NB4 (cell line): ENCODE results near the gene GLI3.

Experiments used
- DNase-seq: peaks from one replicate; pipeline ENCODE4 v3.0.0; 2010; ENCODE audit warnings: low read depth
- H3K4me3 ChIP-seq: one replicate; pipeline ENCODE4 v1.5.1; 2011; ENCODE audit warnings: mild to moderate bottlenecking, low read depth, low read length, moderate library complexity
- MYC ChIP-seq: IDR thresholded peaks from 2 replicates; pipeline ENCODE4 v1.6.1; 2011; ENCODE audit warnings: low read depth, low read length
- POLR2A ChIP-seq: IDR thresholded peaks from 2 replicates; pipeline ENCODE4 v1.6.1; 2011; ENCODE audit warnings: mild to moderate bottlenecking; ENCODE audit not compliant: insufficient read length; ENCODE audit errors: extremely low read depth
- TF ChIP-seq, protein P1 (sequence below): IDR thresholded peaks from 2 replicates; pipeline ENCODE4 v1.6.1; 2011; ENCODE audit warnings: low read depth, low read length
- TF ChIP-seq, protein P2 (sequence below): IDR thresholded peaks from one replicate; pipeline ENCODE4 v1.5.1; 2012; ENCODE audit warnings: low read depth, low read length

GLI3 gene

DNA sequence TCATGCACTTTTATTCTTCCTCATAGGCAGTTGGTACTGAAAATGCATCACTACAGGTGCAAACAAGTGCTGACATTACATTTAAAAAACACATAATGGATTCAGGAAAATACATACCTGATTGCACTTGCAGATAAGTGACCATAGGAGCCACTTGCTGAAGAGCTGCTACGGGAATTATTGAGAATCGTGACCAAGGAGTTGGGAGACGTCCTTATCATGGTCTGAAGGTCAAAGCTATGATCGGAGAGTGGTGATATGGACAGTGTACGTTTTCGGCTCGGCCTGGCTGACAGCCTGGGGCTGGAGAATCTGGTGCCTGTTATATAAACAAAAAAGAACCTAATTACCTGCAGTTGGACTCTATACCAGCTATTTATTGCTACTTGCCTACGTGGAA lies 197.1 kb downstream of the GLI3 start:
- no peak for DNase-seq
- TF ChIP-seq POLR2A, result no peak
- TF ChIP-seq, protein P1, sequence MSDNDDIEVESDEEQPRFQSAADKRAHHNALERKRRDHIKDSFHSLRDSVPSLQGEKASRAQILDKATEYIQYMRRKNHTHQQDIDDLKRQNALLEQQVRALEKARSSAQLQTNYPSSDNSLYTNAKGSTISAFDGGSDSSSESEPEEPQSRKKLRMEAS, result no peak
- TF ChIP-seq MYC, result no peak
- TF ChIP-seq, protein P2, sequence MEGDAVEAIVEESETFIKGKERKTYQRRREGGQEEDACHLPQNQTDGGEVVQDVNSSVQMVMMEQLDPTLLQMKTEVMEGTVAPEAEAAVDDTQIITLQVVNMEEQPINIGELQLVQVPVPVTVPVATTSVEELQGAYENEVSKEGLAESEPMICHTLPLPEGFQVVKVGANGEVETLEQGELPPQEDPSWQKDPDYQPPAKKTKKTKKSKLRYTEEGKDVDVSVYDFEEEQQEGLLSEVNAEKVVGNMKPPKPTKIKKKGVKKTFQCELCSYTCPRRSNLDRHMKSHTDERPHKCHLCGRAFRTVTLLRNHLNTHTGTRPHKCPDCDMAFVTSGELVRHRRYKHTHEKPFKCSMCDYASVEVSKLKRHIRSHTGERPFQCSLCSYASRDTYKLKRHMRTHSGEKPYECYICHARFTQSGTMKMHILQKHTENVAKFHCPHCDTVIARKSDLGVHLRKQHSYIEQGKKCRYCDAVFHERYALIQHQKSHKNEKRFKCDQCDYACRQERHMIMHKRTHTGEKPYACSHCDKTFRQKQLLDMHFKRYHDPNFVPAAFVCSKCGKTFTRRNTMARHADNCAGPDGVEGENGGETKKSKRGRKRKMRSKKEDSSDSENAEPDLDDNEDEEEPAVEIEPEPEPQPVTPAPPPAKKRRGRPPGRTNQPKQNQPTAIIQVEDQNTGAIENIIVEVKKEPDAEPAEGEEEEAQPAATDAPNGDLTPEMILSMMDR, result no peak
- H3K4me3 ChIP-seq, result no peak overlapping the region

DNA sequence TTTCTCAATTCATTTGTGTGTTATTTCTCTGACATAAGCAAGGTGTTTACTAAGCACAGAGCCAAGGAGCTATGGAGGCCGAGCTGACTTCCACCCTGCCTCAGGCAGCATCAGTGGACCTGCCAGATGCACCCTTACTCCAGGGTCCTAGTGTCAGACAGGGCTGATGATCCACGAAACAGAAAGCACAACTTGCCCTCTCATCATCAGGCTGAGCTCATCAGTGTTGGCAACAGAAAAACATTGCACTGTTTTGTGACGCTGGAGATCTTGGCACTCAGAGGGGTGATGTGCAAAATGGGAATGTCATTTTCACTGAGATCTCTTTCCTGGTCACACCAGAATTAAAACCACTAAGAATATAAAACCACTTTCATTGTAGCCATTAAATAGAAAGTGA lies 201.8 kb downstream of the GLI3 start:
- DNase-seq, result no peak
- no peak overlapping the region for H3K4me3 ChIP-seq
- TF ChIP-seq, protein P2, result no peak
- TF ChIP-seq, protein P1, result no peak
- no peak for TF ChIP-seq MYC
- no peak for TF ChIP-seq POLR2A

DNA sequence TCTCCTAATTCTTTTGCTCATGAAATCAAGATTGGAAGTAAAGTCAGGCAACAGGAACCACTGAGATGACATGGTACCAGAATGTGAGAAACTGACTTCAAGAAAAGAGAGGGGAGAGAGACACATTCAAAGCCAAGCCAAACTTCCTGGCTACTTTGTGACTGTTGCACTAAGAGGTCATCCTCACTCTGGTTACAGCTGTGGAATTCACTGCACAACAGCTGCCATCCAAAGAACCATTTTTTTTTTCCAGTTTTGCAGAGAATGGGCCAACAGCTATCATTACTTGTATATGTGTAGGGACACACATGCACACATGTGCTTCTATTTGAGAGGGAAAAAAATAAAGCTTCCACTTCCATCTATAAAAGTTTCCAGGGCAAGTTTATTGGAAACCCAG lies 203.5 kb downstream of the GLI3 start:
- no peak for DNase-seq
- H3K4me3 ChIP-seq, result no peak overlapping the region
- TF ChIP-seq, protein P2, result no peak
- TF ChIP-seq POLR2A, result no peak
- no peak for TF ChIP-seq MYC
- TF ChIP-seq, protein P1, result no peak

DNA sequence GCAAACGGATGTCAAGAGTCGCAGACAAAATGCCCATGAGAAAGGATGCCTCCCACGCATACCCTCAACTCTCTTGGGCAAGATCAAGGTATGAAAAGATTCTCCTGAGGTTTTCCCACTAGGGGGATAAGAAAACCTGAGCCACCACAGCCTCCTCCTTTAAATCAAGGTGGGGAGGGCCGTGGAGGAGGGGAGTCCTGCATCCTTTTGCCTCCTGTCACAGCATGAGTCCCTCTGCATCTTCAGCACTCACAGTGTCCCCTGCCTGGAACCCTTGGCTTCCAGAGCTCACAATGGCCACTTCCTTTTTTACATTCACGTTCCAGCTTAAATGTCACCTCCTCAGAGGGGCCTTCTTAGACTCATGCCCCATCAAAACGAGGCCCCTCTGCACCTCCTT lies 207.6 kb downstream of the GLI3 start:
- TF ChIP-seq, protein P2, result no peak
- no peak for TF ChIP-seq POLR2A
- TF ChIP-seq MYC, result no peak
- TF ChIP-seq, protein P1, result no peak
- peak; percentile 50 for DNase-seq

DNA sequence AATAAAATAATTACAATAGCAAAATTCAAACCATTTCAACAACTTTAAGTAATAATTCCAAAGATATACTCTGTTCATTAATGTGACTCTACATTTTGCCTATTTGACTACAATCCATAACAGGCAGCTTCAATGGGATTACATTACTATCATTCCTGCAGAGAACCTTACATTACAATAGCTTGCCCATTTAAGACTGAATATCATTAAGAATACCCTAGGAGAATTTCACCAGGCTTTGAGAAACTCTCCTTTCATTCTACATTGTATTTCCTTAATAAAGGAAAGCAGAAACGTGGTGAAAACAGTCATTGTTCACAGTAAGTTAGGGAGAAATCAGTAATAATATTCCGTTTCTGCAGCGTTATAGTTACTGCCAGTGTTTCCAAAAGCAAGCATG lies 209.5 kb downstream of the GLI3 start:
- H3K4me3 ChIP-seq, result no peak overlapping the region
- TF ChIP-seq, protein P2, result no peak
- TF ChIP-seq POLR2A (no peak), MYC (no peak)
- DNase-seq, result no peak

More for the DNA sequence above, 207.6 kb downstream of the GLI3 start:
- no peak overlapping the region for H3K4me3 ChIP-seq

DNA sequence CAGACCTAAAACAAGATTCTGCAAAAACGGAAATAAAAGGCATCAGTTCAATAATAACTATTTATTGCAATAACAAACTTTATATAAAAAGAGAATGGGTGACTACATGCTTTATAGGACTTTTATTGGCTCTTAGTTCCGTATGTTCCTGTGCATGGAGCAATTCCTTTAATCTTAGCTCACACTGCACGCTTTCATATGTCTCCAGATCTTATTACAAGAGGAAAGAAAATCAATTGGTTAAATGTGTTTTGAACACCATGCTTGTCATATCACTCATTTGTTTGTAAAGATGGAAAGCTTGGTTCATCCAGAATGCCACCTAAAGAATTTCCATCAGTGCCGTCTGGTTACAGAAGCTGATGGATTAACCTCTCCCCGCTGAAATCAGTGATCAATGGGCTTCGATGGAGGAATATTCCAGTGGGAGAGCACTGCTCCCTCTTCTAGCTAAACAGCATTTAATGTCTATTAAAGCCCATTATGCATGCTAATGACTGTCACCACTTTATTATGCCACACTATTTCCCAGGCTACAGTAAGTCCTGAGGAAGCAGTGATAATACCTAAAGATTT lies 210.3 kb downstream of the GLI3 start:
- no peak for DNase-seq
- H3K4me3 ChIP-seq, result no peak overlapping the region
- TF ChIP-seq MYC, result no peak
